Measurements from ENCODE around the gene TSHZ3.

GRCh38 chr19:31344403-31344802 is 4.8 kb downstream of the TSHZ3 start:
- TF ChIP-seq, protein P1, sequence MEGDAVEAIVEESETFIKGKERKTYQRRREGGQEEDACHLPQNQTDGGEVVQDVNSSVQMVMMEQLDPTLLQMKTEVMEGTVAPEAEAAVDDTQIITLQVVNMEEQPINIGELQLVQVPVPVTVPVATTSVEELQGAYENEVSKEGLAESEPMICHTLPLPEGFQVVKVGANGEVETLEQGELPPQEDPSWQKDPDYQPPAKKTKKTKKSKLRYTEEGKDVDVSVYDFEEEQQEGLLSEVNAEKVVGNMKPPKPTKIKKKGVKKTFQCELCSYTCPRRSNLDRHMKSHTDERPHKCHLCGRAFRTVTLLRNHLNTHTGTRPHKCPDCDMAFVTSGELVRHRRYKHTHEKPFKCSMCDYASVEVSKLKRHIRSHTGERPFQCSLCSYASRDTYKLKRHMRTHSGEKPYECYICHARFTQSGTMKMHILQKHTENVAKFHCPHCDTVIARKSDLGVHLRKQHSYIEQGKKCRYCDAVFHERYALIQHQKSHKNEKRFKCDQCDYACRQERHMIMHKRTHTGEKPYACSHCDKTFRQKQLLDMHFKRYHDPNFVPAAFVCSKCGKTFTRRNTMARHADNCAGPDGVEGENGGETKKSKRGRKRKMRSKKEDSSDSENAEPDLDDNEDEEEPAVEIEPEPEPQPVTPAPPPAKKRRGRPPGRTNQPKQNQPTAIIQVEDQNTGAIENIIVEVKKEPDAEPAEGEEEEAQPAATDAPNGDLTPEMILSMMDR (IDR thresholded peaks at IDR 0.05) = no peak
- no peak for TF ChIP-seq POLR2A (IDR thresholded peaks at IDR 0.05)

All from heart left ventricle (tissue), 13 donors.